ENCODE data around the gene COL6A5. TPM values are rescaled to one million over a fixed set of nuclear protein-coding genes. Genes with fewer than 3 reads are reported as not detected.
"Not testable (repeated sequence)": the region's sequence is repeated elsewhere in the genome, so short reads cannot be mapped to it uniquely, and the experiment has no call there.

The COL6A5 gene
- under 0.01 TPM in 1 of 2 replicates, not detected in the other for total RNA-seq

DNA sequence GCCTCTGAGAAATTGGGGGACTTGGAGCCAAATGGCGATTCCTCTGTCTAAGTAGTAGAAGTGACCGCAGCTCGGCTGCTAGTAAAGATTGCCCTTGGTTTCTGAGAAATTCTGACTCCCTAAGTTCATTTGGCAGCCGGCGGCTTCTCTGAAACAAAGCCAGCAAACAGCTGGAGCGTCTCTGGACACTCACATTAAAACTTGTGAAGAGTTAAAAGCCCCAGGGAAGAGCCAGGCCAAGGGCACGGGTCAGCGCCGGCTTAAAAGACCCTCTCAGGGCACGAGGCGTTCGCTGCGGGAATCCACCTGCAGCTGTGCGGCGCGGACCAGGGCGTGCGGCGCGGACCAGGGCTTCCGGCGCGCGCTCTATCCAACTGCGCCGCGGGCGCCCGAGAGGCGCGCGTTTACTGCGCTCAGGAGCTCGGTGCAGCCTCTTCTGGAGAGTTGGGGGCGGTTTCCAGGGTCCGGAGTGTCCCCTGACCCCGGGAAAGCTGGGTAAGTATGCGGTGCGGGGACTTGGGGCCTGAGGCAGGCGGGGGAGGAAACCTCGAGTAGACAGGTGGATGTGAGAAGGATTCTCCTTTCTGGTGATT is at the start of gene COL6A5:
Gene COL6A5, plus strand, starts transcription at position 186 of the 593 bp plus-strand sequence. CDS start 27,967 bp downstream, outside the sequence.
- no peak for DNase-seq (ENCODE audit: low read depth)

DNA sequence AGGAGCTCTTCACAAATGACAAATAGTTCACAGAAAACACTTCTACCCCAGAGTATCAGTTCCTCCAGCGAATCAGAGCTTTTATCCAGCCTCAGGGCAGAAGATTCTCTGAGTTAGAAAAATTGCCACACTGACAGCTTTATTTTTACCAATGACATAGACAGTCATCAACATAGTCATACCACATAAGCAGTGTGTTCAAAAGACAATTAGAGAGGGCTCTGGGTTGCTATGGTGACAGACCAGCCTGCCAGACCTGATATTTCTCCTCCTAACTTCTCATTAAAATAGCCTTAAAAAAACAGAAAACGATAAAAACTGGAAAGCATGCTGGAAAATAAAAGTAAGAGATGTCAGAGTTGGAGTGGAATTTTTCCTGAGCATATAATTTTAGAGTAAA is 45.9 kb upstream of the COL6A5 start:
- no peak for DNase-seq (ENCODE audit: low read depth)

DNA sequence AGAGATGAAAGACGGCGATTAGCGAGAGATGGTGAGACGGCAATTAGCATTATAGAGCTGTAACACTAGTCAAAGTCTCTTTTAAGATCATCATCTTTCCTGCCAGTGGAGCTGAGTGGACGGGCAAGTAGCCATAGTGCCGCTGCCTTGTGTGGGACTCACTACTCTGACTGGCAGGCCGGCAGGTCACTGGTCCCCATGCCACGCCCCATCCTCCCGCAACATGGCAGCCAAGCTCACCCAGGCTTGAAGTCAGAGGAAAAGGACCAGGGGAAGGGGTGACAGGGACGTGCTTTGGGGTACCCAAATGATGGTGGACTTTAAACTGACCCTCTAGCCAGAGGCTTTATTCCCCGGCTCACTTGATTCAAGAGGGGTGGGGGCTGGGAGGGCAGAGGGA is 44.6 kb upstream of the COL6A5 start:
- no peak for DNase-seq (ENCODE audit: low read depth)

GRCh38 chr3:130310109-130310508 is 35.4 kb upstream of the COL6A5 start:
- DNase-seq (ENCODE audit: low read depth): no peak

- no peak for DNase-seq (ENCODE audit: low read depth)
These were observed 33.1 kb upstream of the COL6A5 start for GRCh38 chr3:130312374-130312773.

- DNase-seq (ENCODE audit: low read depth): no peak
These were observed 29.3 kb upstream of the COL6A5 start for GRCh38 chr3:130316169-130316568.

DNA sequence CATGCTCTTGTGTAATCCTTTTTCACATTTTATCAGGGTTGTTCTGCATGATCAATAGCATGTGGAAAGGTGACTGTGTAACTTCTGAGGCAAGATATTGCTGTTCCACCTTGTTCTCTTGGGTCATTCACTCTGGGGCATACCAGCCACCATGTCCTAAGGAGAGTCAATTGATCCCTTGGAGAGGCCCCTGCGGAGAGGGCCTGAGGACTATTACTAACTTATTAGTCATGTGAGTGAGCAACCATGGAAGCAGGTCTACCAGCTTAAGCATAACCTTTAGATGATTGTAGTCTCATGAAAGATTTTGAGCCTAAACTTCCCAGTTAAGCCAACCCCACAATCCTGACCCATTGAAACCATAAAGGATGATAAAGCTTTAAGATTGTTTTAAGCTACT is 22.0 kb upstream of the COL6A5 start:
- DNase-seq (ENCODE audit: low read depth): peak; percentile 33

DNA sequence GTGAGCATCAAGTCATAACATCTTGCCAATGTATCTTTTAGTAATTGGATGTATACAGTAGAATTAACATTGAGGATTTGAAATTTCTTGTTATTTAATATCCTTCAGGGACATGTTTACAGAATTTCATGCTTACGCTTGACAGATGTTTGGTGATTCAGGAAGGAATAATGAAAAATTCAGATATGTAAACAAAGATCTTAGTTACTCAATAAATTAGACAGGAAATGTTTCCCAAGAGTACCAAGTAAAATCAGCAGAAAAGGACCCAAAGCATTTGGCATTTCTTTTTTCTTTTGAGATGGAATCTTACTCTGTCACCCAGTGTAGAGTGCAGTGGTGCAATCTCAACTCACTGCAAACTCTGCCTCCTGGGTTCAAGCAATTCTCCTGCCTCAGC is 4.7 kb upstream of the COL6A5 start:
- no peak for DNase-seq (ENCODE audit: low read depth)

DNA sequence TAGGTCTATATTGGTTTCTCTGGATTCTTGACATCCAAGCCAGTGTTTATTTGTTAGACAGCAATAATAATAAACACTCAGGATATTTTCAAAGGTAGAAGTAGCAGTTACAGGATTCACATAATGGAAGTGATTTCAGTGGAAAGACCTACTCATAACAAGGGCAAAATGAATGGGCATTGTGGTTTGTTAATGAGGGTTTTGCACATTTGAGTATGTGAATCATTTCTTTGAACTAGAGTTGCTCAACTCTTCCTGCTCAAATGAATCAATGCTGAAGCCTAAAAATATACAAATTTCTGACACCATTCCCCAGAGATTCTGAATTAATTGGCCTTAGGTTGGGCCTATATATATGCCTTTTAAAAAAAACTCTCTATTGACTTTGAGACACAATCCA is 4.1 kb upstream of the COL6A5 start:
- peak; percentile 91 for DNase-seq (ENCODE audit: low read depth)

- no peak for DNase-seq (ENCODE audit: low read depth)
These were observed 3.6 kb upstream of the COL6A5 start for GRCh38 chr3:130341882-130342281.

GRCh38 chr3:130342821-130343661 is 2.4 kb upstream of the COL6A5 start:
- no peak for DNase-seq (ENCODE audit: low read depth)

GRCh38 chr3:130348258-130348657 is 2.8 kb downstream of the COL6A5 start:
- not testable (repeated sequence) for DNase-seq (ENCODE audit: low read depth)

GRCh38 chr3:130354430-130354829 is 9.0 kb downstream of the COL6A5 start:
- peak; percentile 83 for DNase-seq (ENCODE audit: low read depth)

DNA sequence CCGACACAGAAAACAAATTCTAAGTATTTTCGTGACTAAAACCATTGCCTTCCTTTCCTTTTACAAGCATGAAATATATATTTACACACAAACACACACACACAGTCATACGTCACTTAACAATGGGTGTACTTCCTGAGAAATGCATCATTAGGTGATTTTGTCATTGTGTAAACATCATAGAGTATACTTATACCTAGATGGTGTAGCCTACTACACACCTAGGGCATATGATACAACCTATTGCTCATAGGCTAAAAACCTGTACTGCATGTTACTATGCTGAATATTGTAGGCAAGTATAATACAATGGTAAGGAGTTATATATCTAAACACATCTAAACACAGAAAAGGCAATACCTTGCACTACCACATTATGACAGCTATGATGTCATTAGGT is 28.6 kb downstream of the COL6A5 start:
- no peak for DNase-seq (ENCODE audit: low read depth)

DNA sequence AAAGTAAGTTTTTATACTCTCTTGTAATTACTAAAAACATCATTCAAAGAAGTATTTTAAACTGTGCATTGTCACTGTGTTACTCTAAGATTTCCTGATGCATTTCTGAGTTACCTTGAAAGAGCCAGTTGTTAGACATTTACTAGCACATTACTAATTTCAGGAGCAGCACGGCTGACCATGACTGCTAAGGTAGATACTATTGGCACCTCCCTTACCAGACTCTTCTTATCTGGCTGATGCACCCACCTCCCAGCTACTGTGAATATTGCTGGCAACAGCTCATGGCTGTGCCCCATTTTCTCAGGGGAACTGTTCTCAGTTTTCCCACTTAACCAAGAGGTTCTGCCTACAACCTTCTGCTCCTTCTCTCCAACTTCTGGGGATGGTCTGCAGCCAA is 29.4 kb downstream of the COL6A5 start:
- DNase-seq (ENCODE audit: low read depth): no peak

DNA sequence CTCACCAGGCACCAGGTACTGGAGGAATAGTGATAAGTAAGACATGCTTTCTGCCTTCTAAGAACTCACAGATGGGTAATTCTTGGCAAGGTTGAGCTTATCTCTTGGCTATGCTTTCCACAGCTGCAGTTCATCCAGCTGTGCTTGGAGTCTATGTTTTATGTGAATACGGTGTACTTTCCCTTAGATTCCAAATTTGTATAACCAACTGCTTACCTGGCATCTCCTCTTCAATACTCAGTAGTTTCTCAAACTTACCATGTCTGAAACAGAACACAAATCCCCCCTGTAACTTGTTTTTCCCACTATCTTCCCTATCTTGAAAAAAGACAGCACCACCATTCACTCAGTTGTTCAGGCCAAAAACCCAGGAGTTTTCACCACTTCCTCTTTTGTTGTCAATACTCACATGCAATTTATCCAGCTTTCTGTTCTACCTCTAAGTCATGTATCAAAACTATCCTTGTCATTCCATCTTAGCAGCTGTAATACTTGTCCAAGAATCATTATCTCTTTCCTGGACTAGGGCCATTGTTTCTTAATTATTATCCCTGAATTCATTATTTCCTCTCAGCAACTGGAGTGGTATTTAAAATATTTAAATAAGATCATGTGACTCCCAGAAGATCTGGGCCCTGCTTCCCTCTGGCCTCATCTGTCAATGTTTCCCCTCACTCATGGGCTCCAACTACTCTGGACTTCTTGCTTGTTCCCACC is 32.6 kb downstream of the COL6A5 start:
- DNase-seq (ENCODE audit: low read depth): no peak

- DNase-seq (ENCODE audit: low read depth): peak; percentile 27
These were observed 33.3 kb downstream of the COL6A5 start for GRCh38 chr3:130378677-130379191.

GRCh38 chr3:130379274-130379673 is 33.8 kb downstream of the COL6A5 start:
- peak; percentile 35 for DNase-seq (ENCODE audit: low read depth)

GRCh38 chr3:130380398-130380797 is 34.9 kb downstream of the COL6A5 start:
- no peak for DNase-seq (ENCODE audit: low read depth)

- DNase-seq (ENCODE audit: low read depth): no peak
These were observed 38.0 kb downstream of the COL6A5 start for GRCh38 chr3:130383424-130383823.

GRCh38 chr3:130384476-130385025 is 39.1 kb downstream of the COL6A5 start:
- DNase-seq (ENCODE audit: low read depth): peak; percentile 87

DNA sequence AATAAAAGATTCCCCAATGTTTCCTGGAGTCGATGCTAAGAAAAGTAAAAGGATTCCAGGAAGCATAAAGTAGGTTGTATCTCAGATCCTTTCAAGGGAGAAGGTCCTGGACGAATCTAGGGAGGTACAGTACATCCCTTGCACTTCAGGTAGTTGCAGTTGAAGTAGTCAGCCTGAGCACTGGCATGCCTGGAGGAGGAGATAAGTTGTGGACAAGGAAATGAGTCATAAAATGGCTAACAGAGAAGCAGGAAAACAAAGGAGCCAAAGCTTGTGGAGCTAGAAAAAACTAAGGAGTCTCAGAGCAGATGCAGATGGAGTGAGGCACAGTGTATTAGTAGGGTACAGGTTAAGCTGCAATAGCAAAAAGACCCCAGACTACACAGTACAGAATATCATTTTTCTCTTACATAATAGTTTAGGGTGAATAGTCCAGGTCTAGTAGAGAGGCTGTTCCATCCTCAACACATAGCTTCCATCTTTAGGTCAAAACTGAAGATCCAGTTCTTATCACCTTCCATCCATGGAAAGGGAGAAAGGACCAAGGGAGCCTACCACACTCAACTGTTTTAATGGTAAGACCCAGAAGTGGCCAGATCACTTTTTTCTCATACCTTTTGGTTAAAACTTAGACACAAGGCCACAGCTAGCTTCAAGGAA is 41.3 kb downstream of the COL6A5 start:
- peak; percentile 80 for DNase-seq (ENCODE audit: low read depth)

Measured in renal cortical epithelial cell (primary cell).